ENCODE data around the gene PKN2. TPM values are rescaled to one million over a fixed set of nuclear protein-coding genes. Genes with fewer than 3 reads are reported as not detected.
A peak's percentile ranks its signal among the peaks of the same experiment; 100 is the strongest.

Gene PKN2
- total RNA-seq, 1 donor from 2014 or later, result 74.4 TPM

- Histone ChIP-seq H3K27ac (no peak overlapping the region), H4K20me1 (ENCODE audit: low read depth) (peaks cover 28% of the 10 kb centered on the region), H3K4me2 (no peak overlapping the region), H3K4me1 (peaks cover 14% of the 10 kb centered on the region), H3K9ac (no peak overlapping the region), H3K36me3 (no peaks in the 10 kb centered on the region), H3F3A (ENCODE audit: low read depth) (peaks cover 4% of the 10 kb centered on the region), H3K27me3 (no peaks in the 10 kb centered on the region), H3K9me3 (ENCODE audit: low read depth) (no peaks in the 10 kb centered on the region), H3K79me2 (ENCODE audit: low read depth) (peaks cover 99% of the 10 kb centered on the region), H2AFZ (replicated peaks) (no peak overlapping the region), H3K4me3 (no peak overlapping the region)
- no peak for DNase-seq (ENCODE audit: low spot score)
- H3K4me3 Mint-ChIP-seq, result no peak overlapping the region
- H3K27ac Mint-ChIP-seq, result no peak overlapping the region
- TF ChIP-seq, protein P1, sequence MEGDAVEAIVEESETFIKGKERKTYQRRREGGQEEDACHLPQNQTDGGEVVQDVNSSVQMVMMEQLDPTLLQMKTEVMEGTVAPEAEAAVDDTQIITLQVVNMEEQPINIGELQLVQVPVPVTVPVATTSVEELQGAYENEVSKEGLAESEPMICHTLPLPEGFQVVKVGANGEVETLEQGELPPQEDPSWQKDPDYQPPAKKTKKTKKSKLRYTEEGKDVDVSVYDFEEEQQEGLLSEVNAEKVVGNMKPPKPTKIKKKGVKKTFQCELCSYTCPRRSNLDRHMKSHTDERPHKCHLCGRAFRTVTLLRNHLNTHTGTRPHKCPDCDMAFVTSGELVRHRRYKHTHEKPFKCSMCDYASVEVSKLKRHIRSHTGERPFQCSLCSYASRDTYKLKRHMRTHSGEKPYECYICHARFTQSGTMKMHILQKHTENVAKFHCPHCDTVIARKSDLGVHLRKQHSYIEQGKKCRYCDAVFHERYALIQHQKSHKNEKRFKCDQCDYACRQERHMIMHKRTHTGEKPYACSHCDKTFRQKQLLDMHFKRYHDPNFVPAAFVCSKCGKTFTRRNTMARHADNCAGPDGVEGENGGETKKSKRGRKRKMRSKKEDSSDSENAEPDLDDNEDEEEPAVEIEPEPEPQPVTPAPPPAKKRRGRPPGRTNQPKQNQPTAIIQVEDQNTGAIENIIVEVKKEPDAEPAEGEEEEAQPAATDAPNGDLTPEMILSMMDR (IDR thresholded peaks at IDR 0.05), result no peak
- TF ChIP-seq EZH2phosphoT487 (IDR thresholded peaks at IDR 0.05), result no peak
- TF ChIP-seq EZH2 (IDR thresholded peaks at IDR 0.05), result no peak
- H3K9me3 Mint-ChIP-seq, result peaks cover 19% of the 10 kb centered on the region
- H3K4me1 Mint-ChIP-seq, result peaks cover 3% of the 10 kb centered on the region
- peaks cover 47% of the 10 kb centered on the region for H3K36me3 Mint-ChIP-seq
- H3K27me3 Mint-ChIP-seq (ENCODE audit: insufficient read depth, low read depth), result peaks cover 5% of the 10 kb centered on the region
Observed at GRCh38 chr1:88726697-88727096, 42.6 kb downstream of the PKN2 start.

- H2AFZ ChIP-seq (replicated peaks), result no peak overlapping the region
- H3K4me2 ChIP-seq, result no peak overlapping the region
- Mint-ChIP-seq H3K27me3 (ENCODE audit: insufficient read depth, low read depth) (peaks cover 5% of the 10 kb centered on the region), H3K4me1 (peaks cover 3% of the 10 kb centered on the region), H3K27ac (no peak overlapping the region), H3K36me3 (peaks cover 49% of the 10 kb centered on the region), H3K4me3 (no peak overlapping the region), H3K9me3 (peaks cover 22% of the 10 kb centered on the region)
- no peak for DNase-seq (ENCODE audit: low spot score)
- H4K20me1 ChIP-seq (ENCODE audit: low read depth), result peaks cover 28% of the 10 kb centered on the region
- H3F3A ChIP-seq (ENCODE audit: low read depth), result peaks cover 4% of the 10 kb centered on the region
- no peaks in the 10 kb centered on the region for H3K9me3 ChIP-seq (ENCODE audit: low read depth)
- H3K9ac ChIP-seq, result no peak overlapping the region
- no peaks in the 10 kb centered on the region for H3K36me3 ChIP-seq
- H3K27me3 ChIP-seq, result no peaks in the 10 kb centered on the region
- H3K4me1 ChIP-seq, result peaks cover 14% of the 10 kb centered on the region
- no peak overlapping the region for H3K27ac ChIP-seq
- no peak overlapping the region for H3K4me3 ChIP-seq
- H3K79me2 ChIP-seq (ENCODE audit: low read depth), result peaks cover 99% of the 10 kb centered on the region
- TF ChIP-seq, protein P1 (IDR thresholded peaks at IDR 0.05), result no peak
- TF ChIP-seq EZH2 (IDR thresholded peaks at IDR 0.05) (no peak), EZH2phosphoT487 (IDR thresholded peaks at IDR 0.05) (no peak)
Observed at GRCh38 chr1:88727205-88727604, 43.1 kb downstream of the PKN2 start.

- DNase-seq (ENCODE audit: low spot score), result peak; percentile 55
- no peak overlapping the region for H3K27ac Mint-ChIP-seq
- H3K36me3 Mint-ChIP-seq, result peaks cover 52% of the 10 kb centered on the region
- peaks cover 14% of the 10 kb centered on the region for H3K4me1 ChIP-seq
- no peak overlapping the region for H3K4me3 ChIP-seq
- peaks cover 3% of the 10 kb centered on the region for H3K4me1 Mint-ChIP-seq
- H3F3A ChIP-seq (ENCODE audit: low read depth), result peaks cover 4% of the 10 kb centered on the region
- H3K27me3 Mint-ChIP-seq (ENCODE audit: insufficient read depth, low read depth), result peaks cover 2% of the 10 kb centered on the region
- no peak overlapping the region for H3K9ac ChIP-seq
- no peak overlapping the region for H3K4me3 Mint-ChIP-seq
- peaks cover 99% of the 10 kb centered on the region for H3K79me2 ChIP-seq (ENCODE audit: low read depth)
- H2AFZ ChIP-seq (replicated peaks), result no peak overlapping the region
- peaks cover under 1% of the 10 kb centered on the region for H3K36me3 ChIP-seq
- TF ChIP-seq, protein P1 (IDR thresholded peaks at IDR 0.05), result no peak
- no peak for TF ChIP-seq EZH2phosphoT487 (IDR thresholded peaks at IDR 0.05)
- no peak for TF ChIP-seq EZH2 (IDR thresholded peaks at IDR 0.05)
- no peaks in the 10 kb centered on the region for H3K9me3 ChIP-seq (ENCODE audit: low read depth)
- peaks cover 34% of the 10 kb centered on the region for H3K9me3 Mint-ChIP-seq
- no peak overlapping the region for H3K27ac ChIP-seq
- peaks cover 16% of the 10 kb centered on the region for H4K20me1 ChIP-seq (ENCODE audit: low read depth)
- no peaks in the 10 kb centered on the region for H3K27me3 ChIP-seq
- no peak overlapping the region for H3K4me2 ChIP-seq
Observed at GRCh38 chr1:88729297-88729696, 45.2 kb downstream of the PKN2 start.

Measured in neural progenitor cell (in vitro differentiated cells).